GOT3 (cell line): ENCODE measurements around the gene INPP4B.

Experiments
- DNase-seq: peaks from one replicate; lab custom pipeline; 2025; ENCODE audit warnings: mixed read lengths; lab: John Stamatoyannopoulos, UW

Gene INPP4B

GRCh38 chr4:142230991-142231390 is 615.1 kb downstream of the INPP4B start:
- DNase-seq: no peak

DNA sequence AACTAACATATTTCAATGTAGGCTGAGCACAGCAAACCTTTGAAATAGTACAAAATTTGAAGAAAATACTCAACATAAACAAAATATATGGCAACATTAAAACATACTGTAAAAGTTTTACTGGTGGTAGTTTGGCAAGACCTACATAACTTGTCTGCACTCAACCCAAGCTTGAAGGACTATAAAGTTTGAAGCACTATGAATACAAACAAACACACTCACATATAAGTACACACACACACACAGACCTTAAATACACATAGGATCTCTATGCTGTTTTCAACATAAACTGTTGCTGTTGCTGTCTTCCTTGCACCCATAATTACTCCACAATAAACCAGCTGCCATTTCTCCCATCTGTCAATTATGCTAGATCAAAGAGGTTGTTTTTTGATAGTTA is 620.1 kb downstream of the INPP4B start:
- no peak for DNase-seq

- DNase-seq: no peak
Measured at GRCh38 chr4:142222127-142222526, 624.0 kb downstream of the INPP4B start.

GRCh38 chr4:142218726-142219125 is 627.4 kb downstream of the INPP4B start:
- no peak for DNase-seq

- DNase-seq: no peak
Measured at GRCh38 chr4:142211444-142211843, 634.7 kb downstream of the INPP4B start.

DNA sequence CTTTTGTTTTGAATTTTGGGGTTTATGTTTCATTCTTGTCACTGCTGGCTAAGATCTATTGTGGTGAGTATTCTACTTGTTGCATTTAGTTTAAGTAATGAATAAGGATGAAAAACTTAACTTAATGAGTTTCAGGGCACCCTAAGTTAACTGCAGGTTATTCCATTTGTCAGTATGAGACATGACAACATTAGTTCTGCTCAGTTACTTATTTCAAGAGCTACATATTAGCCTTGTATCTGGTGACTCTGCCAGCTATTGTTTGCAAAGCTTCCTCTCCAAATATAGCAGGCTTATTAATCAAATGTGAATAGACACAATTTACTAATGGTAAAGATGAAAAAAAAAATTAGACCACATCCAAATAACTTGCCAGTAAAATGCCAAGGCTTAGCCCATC is 642.6 kb downstream of the INPP4B start:
- DNase-seq: no peak

DNA sequence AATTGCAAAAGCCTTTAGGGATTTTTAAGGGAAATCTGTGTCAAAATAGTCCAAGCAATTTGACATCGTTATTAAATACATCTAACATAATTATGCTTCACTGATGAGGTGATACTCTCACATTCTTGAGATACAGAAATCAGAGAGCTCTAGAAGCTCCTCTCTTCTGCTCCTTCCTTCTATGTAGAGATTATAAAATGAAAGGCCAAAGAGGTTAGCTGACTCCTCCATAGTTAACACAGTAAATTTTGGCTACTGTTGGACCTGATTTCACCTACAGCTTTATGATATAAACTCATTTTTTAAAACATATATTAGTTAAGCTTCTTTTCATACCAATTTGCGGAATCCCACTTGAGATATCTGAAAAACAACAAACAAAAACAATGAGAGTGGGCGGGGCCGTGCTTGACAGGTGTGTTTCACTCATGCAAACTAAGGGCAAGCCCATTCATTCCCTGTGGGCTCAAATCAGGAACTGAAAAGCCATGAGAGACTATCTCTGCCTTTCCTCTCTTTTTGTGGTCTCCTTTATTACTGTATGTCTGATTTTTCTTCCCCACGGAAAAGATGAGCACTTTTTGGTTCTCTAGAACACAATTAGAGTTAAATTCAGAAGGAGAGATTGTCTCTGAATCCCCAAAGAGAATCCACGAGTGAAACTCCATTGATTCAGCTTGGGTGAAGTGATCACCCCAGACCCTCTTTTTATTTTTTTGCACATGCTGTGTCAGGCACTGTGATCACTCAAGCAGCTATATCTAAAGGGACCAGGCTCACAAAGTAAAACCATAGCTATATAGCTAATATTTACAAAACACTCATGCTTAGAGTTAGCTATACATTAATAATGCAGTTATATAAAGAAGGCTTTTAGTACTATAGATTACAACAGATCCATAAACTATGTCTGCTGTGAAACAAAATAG is 643.4 kb downstream of the INPP4B start:
- DNase-seq: no peak

DNA sequence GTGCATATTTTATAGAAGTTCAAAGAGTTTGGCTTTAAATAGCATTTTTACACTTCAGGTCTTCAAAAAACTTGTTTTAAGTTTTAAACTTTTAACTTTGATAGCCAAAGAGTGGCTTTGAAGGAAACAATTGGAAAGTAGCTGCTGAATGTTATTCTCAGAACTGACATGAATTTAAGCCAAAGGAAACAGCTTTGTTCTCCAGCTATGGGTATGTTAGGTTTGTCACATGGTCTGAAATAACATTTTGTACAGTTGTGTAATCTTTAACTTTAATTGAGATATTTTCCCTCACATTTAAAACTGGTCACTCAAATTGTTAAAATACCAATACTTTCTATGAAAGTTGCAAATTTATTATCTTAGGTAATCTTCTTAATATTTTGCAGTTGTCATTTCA is 645.1 kb downstream of the INPP4B start:
- DNase-seq: no peak

DNA sequence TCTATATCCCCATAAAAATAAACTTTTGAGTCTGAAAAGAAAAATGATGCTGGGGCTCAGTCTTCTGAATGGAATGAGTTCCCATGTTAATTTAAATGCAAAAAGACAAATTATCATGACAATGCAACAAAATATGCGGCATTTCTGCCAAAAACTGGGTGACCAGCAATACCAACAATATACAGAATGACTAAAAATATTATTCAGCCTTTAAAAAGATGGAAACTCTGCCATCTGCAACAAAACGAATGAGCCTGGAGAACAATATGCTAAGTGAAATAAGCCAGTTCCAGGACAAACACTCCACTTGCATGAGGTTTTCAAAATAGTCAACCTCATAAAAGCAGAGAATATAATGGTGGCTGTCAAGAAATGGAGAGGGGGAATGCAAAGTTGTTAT is 651.2 kb downstream of the INPP4B start:
- DNase-seq: no peak

- DNase-seq: no peak
Measured at GRCh38 chr4:142191901-142192300, 654.2 kb downstream of the INPP4B start.

DNA sequence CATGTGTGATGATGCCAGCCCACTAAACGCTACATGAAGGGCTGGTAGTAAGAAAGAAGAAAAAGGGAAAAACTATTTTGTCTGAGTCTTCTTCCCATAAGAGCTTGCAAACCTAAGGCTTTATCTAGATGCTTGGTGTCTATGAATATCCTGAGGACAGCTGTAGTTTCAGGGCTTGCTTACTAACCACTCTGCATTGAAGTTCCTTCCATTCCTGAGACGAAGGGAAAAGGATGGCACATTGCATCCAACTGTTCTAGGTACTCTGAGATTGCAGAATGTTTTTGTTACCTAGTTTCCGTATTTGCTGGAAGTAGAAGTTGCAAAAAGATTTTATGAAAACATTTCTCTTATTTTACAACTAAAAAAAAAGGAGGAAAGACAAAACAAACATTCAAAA is 665.1 kb downstream of the INPP4B start:
- no peak for DNase-seq

DNA sequence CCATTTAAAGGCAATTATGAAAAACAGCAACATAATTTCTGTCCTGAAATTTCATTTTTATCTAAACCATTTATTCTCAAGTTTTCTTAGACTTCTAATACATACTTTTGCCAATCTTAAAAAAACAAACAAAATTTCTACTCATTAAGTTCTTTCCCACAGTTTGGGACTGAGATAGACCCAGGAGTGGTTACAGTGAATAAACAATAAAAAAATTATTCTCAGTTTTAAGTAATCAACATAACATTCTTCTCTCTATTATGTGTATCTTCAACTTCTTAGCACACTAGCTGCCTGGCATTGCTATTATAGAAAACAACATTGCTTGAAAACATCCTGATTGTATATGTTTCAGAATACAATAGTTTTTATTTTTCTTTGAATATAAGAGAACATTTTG is 676.9 kb downstream of the INPP4B start:
- no peak for DNase-seq

DNA sequence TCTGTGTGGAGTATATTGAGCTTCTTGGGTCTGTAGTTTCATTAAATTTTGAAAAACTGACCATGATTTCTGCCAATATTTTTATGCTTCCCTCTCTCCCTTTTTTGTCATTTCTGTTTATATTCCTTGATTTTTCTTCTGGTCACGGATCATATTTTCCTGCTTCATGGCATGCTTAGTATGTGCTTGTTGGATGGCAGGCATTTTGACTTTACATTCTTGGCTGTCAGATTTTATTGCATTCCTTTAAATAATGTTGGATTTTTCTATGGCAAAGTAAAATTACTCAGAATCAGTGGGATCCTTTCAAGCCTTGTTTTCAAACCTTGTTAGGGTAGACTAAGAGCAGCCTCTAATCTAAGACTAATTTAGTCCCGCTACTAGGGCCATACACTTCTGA is 677.9 kb downstream of the INPP4B start:
- no peak for DNase-seq

GRCh38 chr4:142164767-142165500 is 681.2 kb downstream of the INPP4B start:
- no peak for DNase-seq

DNA sequence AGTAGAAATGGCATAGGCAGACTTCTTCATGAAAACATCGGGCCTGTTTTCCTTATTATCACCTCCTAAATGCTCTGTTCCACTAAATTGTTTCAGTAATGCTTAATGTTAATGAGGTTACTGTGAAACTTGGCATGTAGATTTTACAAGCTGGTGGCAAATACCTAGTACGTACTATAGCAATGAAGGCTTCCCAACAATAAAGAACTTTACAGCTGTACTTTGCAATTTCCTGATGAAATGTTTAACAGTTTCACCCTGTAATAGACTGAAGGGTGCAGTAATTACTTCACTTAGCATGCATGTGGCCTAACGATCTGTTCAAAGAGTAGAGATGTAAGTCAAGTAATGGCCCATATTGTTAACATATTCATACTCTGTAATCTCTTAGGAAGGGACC is 685.0 kb downstream of the INPP4B start:
- DNase-seq: no peak

DNA sequence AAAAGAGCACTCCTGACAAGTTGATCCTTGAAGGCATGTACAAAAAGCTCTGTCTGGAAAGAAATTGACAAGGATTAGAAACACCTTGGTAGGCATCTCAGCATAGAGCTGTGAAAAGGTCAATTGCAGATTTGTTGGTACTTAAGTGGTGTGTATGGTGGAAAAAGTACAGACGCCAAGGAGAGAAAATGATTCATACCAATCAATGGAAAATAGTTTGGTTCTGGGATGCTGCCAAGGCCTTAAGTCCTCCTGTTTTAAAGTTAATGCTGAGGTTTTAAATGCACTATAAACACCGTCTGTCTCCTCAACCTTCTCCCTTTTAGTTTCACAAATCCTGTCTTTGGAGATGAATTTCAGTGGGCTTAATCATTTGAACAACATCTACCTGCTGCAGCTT is 685.6 kb downstream of the INPP4B start:
- no peak for DNase-seq

DNA sequence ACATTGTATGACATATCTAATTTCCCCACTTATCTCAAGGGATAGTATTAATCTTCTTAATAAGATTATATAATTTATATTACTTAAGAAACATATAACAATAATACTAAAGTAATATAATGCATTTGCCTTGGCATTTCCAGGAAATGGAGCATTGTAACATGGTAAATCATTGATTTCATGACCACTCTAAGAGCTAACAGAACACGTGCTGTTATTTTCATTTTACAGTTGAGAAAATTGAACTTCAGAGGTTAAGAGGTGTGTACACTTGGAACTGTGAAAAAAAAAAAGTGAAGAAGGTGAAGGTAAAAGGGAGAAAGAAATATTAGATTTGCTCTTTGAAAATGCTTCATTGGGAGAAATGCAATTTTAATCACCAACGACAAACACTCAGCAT is 687.1 kb downstream of the INPP4B start:
- no peak for DNase-seq

DNA sequence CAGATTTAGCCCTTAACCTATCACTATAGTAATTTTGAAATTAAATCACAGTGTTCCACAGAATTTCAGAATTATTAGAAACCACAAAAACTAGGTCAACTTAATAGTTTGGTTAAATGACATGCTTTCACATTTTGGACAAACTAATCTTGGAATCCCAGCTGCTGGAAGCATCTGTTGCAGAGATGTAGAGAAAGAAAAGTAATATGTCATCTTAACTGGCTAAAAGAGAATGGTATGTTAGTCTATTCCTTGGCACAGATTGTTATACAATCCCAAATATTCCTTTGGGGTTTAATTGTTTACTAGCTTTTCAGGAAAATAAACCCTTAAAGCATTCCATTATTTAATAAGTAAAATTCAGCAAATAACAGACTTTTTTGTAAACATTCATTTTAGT is 689.8 kb downstream of the INPP4B start:
- no peak for DNase-seq

GRCh38 chr4:142155347-142155746 is 690.8 kb downstream of the INPP4B start:
- no peak for DNase-seq

DNA sequence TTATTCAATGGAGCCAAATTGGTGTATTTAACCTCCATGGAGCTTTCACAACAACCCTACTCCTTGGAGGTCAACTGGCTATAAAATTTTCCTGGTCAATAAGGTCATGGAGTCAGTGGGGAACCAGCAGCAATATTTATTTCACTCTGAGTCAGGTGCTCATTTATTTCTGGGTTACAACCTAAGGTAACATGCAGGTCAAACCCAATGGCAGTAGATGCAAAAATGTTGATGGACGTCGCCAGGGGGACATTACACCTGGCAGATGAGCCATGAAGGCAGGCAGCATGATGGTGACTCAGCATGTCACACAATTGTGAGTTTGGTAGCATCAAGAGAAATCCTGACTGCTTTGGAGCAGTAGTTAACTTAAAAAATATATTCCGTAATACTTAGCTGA is 695.6 kb downstream of the INPP4B start:
- DNase-seq: no peak

- DNase-seq: no peak
Measured at GRCh38 chr4:142144813-142145212, 701.3 kb downstream of the INPP4B start.

DNA sequence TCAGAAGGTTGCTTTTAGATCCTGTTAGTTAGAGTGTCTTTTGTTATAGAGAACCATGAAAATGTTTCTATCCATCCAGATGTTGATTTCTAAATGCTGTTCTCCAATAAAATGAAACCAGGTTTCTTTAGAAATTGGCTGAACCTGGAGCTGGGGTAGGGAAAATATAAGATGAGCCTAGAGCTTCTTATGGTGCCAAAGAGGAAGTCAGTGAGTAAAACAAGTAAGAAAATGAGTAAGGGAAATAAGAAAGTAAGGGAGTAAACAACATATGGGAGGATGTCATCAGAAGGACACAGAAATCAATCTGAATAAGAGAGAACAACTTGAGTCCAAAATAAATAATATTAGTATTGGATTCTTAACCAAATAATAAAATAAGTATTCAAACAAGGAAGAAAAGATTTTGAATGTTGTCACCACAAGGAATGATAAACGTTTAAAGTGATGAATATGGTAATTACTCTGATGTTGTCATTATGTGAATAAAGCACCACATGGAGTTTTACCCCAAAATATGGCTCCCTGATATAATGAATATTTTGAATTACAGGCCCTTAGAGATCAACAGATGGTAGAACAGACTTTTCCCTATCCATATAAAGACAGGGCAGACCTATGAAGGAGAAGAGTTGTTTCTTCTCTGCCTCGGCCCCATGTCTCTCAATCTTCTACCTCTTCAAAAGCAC is 703.6 kb downstream of the INPP4B start:
- no peak for DNase-seq

- no peak for DNase-seq
Measured at GRCh38 chr4:142141224-142141623, 704.9 kb downstream of the INPP4B start.
